ENCODE results near the gene ARGFX. TPM values are rescaled to one million over a fixed set of nuclear protein-coding genes. Genes with fewer than 3 reads are reported as not detected.

Gene ARGFX
- total RNA-seq, 1 donor from 2014 or later: not detected

GRCh38 chr3:121566773-121567172, 976 bp upstream of the ARGFX start:
- Histone ChIP-seq H3K9me3 (ENCODE audit: low read depth) (no peaks in the 10 kb centered on the region), H3K36me3 (no peaks in the 10 kb centered on the region), H3K4me1 (no peaks in the 10 kb centered on the region), H3K79me2 (ENCODE audit: low read depth) (no peaks in the 10 kb centered on the region), H3K27me3 (no peaks in the 10 kb centered on the region), H2AFZ (replicated peaks) (no peak overlapping the region), H3K27ac (no peak overlapping the region), H3K9ac (no peak overlapping the region), H4K20me1 (ENCODE audit: low read depth) (no peaks in the 10 kb centered on the region), H3K4me3 (no peak overlapping the region), H3K4me2 (no peak overlapping the region), H3F3A (ENCODE audit: low read depth) (no peaks in the 10 kb centered on the region)
- Mint-ChIP-seq H3K27ac (no peak overlapping the region), H3K4me1 (peaks cover under 1% of the 10 kb centered on the region), H3K27me3 (ENCODE audit: insufficient read depth, low read depth) (peaks cover 3% of the 10 kb centered on the region), H3K36me3 (no peaks in the 10 kb centered on the region), H3K4me3 (no peak overlapping the region), H3K9me3 (no peaks in the 10 kb centered on the region)
- no peak for DNase-seq (ENCODE audit: low spot score)
- TF ChIP-seq EZH2 (IDR thresholded peaks at IDR 0.05) (no peak), EZH2phosphoT487 (IDR thresholded peaks at IDR 0.05) (no peak), CTCF (IDR thresholded peaks at IDR 0.05) (no peak)

- TF ChIP-seq CTCF (IDR thresholded peaks at IDR 0.05): no peak
- no peak for TF ChIP-seq EZH2phosphoT487 (IDR thresholded peaks at IDR 0.05)
- no peak for TF ChIP-seq EZH2 (IDR thresholded peaks at IDR 0.05)
- Histone ChIP-seq H3K4me3 (no peak overlapping the region), H3K36me3 (no peaks in the 10 kb centered on the region), H3K4me1 (no peaks in the 10 kb centered on the region), H3K4me2 (no peak overlapping the region), H2AFZ (replicated peaks) (no peak overlapping the region), H4K20me1 (ENCODE audit: low read depth) (no peaks in the 10 kb centered on the region), H3F3A (ENCODE audit: low read depth) (no peaks in the 10 kb centered on the region), H3K9me3 (ENCODE audit: low read depth) (no peaks in the 10 kb centered on the region), H3K27me3 (no peaks in the 10 kb centered on the region), H3K27ac (no peak overlapping the region), H3K9ac (no peak overlapping the region), H3K79me2 (ENCODE audit: low read depth) (no peaks in the 10 kb centered on the region)
- no peaks in the 10 kb centered on the region for H3K36me3 Mint-ChIP-seq
- no peaks in the 10 kb centered on the region for H3K9me3 Mint-ChIP-seq
- H3K4me3 Mint-ChIP-seq: no peak overlapping the region
- no peak overlapping the region for H3K27ac Mint-ChIP-seq
- no peak for DNase-seq (ENCODE audit: low spot score)
- no peaks in the 10 kb centered on the region for H3K27me3 Mint-ChIP-seq (ENCODE audit: insufficient read depth, low read depth)
- no peaks in the 10 kb centered on the region for H3K4me1 Mint-ChIP-seq
Measured at GRCh38 chr3:121574449-121574848, 6.7 kb downstream of the ARGFX start.

- Mint-ChIP-seq H3K27ac (no peak overlapping the region), H3K9me3 (no peaks in the 10 kb centered on the region), H3K4me3 (no peak overlapping the region), H3K4me1 (no peaks in the 10 kb centered on the region), H3K36me3 (no peaks in the 10 kb centered on the region), H3K27me3 (ENCODE audit: insufficient read depth, low read depth) (peaks cover 2% of the 10 kb centered on the region)
- Histone ChIP-seq H3K4me1 (no peaks in the 10 kb centered on the region), H2AFZ (replicated peaks) (no peak overlapping the region), H3K79me2 (ENCODE audit: low read depth) (no peaks in the 10 kb centered on the region), H3F3A (ENCODE audit: low read depth) (no peaks in the 10 kb centered on the region), H3K27me3 (no peaks in the 10 kb centered on the region), H3K27ac (no peak overlapping the region), H4K20me1 (ENCODE audit: low read depth) (no peaks in the 10 kb centered on the region), H3K4me3 (no peak overlapping the region), H3K9me3 (ENCODE audit: low read depth) (no peaks in the 10 kb centered on the region), H3K36me3 (no peaks in the 10 kb centered on the region), H3K4me2 (no peak overlapping the region), H3K9ac (no peak overlapping the region)
- no peak for TF ChIP-seq CTCF (IDR thresholded peaks at IDR 0.05)
- TF ChIP-seq EZH2phosphoT487 (IDR thresholded peaks at IDR 0.05): no peak
- no peak for DNase-seq (ENCODE audit: low spot score)
Measured at GRCh38 chr3:121581691-121582090, 13.9 kb downstream of the ARGFX start.

- Histone ChIP-seq H3F3A (ENCODE audit: low read depth) (no peaks in the 10 kb centered on the region), H2AFZ (replicated peaks) (peak overlapping the region; percentile 50)
Measured at GRCh38 chr3:121584418-121584817, 16.7 kb downstream of the ARGFX start.

More at GRCh38 chr3:121584418-121584817, 16.7 kb downstream of the ARGFX start:
- Mint-ChIP-seq H3K9me3 (no peaks in the 10 kb centered on the region), H3K4me1 (no peaks in the 10 kb centered on the region), H3K27ac (no peak overlapping the region), H3K4me3 (no peak overlapping the region), H3K36me3 (no peaks in the 10 kb centered on the region), H3K27me3 (ENCODE audit: insufficient read depth, low read depth) (peaks cover 2% of the 10 kb centered on the region)
- Histone ChIP-seq H3K4me2 (no peak overlapping the region), H3K79me2 (ENCODE audit: low read depth) (no peaks in the 10 kb centered on the region), H4K20me1 (ENCODE audit: low read depth) (no peaks in the 10 kb centered on the region), H3K4me3 (no peak overlapping the region), H3K9me3 (ENCODE audit: low read depth) (no peaks in the 10 kb centered on the region), H3K27me3 (no peaks in the 10 kb centered on the region), H3K36me3 (no peaks in the 10 kb centered on the region), H3K4me1 (no peaks in the 10 kb centered on the region), H3K27ac (no peak overlapping the region), H3K9ac (no peak overlapping the region)
- DNase-seq (ENCODE audit: low spot score): no peak
- TF ChIP-seq CTCF (IDR thresholded peaks at IDR 0.05): no peak
- TF ChIP-seq EZH2 (IDR thresholded peaks at IDR 0.05): no peak
- no peak for TF ChIP-seq EZH2phosphoT487 (IDR thresholded peaks at IDR 0.05)

Measured in neural progenitor cell (in vitro differentiated cells).